Spleen (tissue), 7 donors: ENCODE data around the gene MPC2.

Source experiments
- POLR2A ChIP-seq, 3 donors: fragments of 450-650 bp; IDR thresholded peaks; one replicate each; pipeline ENCODE4 v1.5.1; 2017; ENCODE audit warnings: antibody characterized with exemption in 3 of 3, mild to moderate bottlenecking in 1 of 3
- TF ChIP-seq, protein P1 (sequence below), 11 experiments: fragments of 200-600 bp in 7 of 11; fragments of 450-650 bp in 4 of 11; sonication (generic) in 4 of 11; IDR thresholded peaks in 8 of 11; conservative IDR thresholded peaks in 3 of 11; 1 replicate in 7 of 11; 2 replicates in 4 of 11; pipeline versions ENCODE4 v1.4.0 to v1.8.0; 2016 to 2021; ENCODE audit warnings: antibody characterized with exemption in 11 of 11, inconsistent platforms in 4 of 11, mild to moderate bottlenecking in 1 of 11
- donor health status: DM: no; HTN: no; CAD: no; lungs with moderate emphysema.
- donor health status: DM: no; HTN: no; CAD: no.
- donor health status: DM: no; HTN: no; CAD: no.

DNA sequence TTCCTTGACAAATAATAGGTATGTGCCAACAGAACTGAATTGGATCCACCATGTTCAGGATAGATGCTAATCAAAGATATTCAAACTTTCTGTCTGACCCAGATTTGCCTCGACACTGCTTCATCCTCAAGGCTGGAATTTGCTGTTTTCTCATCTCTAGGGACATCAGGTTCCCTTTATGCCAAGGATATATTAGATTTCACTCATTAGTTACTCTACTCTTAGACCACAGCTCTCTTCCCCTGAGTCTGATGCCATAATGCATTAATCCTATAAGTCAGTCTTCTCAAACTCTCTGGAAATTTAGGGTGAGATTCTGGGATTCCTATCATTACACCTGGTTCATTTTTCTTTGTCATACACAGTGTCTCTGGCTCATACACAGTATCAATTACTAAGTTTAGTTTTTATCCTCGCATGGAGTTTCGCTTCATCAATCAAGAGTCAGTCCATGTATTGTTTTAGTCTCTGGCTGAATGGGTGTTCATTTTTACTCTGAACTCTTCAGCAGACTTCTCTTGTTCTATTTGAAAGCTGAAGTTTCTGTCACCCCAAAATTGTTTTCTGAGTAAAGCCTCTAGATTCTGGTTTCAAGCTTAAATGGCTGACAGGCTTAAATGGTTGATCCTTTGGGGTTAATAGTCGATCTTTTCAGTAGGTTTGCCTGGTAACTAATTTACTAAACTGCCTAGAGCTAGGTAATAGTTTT, 9.7 kb downstream of the MPC2 start:
- no peak for TF ChIP-seq POLR2A (IDR thresholded peaks at IDR 0.05)
- TF ChIP-seq, protein P1, sequence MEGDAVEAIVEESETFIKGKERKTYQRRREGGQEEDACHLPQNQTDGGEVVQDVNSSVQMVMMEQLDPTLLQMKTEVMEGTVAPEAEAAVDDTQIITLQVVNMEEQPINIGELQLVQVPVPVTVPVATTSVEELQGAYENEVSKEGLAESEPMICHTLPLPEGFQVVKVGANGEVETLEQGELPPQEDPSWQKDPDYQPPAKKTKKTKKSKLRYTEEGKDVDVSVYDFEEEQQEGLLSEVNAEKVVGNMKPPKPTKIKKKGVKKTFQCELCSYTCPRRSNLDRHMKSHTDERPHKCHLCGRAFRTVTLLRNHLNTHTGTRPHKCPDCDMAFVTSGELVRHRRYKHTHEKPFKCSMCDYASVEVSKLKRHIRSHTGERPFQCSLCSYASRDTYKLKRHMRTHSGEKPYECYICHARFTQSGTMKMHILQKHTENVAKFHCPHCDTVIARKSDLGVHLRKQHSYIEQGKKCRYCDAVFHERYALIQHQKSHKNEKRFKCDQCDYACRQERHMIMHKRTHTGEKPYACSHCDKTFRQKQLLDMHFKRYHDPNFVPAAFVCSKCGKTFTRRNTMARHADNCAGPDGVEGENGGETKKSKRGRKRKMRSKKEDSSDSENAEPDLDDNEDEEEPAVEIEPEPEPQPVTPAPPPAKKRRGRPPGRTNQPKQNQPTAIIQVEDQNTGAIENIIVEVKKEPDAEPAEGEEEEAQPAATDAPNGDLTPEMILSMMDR (IDR thresholded peaks at IDR 0.05 in 8 of 11, conservative IDR thresholded peaks at IDR 0.05 in 3 of 11), result no peak
